Placental epithelial cell (primary cell): Measurements from ENCODE around the gene AMDHD1. TPM values are rescaled to one million over a fixed set of nuclear protein-coding genes. Genes with fewer than 3 reads are reported as not detected.

Source experiments
- total RNA-seq: library from RNA; depleted of rRNA; stranded (reverse); fragments of >200 nt; gene quantifications from 2 replicates; pipeline ENCODE4 v1.2.3, GENCODE V29; 2012

Gene AMDHD1
- 0.39 and 0.76 TPM in 2 replicates for total RNA-seq

GRCh38 chr12:95943330-95943842 lies at the start of gene AMDHD1:
Gene AMDHD1 (plus strand): TSS chr12:95943331. CDS start chr12:95943399, 68 bp downstream.

GRCh38 chr12:95942524-95943329 lies 404 bp upstream of the AMDHD1 start, which contains the start of gene CCDC38:
Gene CCDC38 (minus strand): TSS chr12:95942614. CDS start chr12:95936509, 6,105 bp downstream.

GRCh38 chr12:95996034-95996658 lies 53.0 kb downstream of the AMDHD1 start, which contains the start of gene HAL:
Gene HAL (minus strand): TSS chr12:95996344. CDS start chr12:95995910, 434 bp downstream.

Other genes starting within 250 kb of the AMDHD1 start
- 7.1 and 78.1 TPM in 2 replicates for gene NTN4, start 152.6 kb upstream of the AMDHD1 start, total RNA-seq
- gene SNRPF, start 84.4 kb upstream of the AMDHD1 start, total RNA-seq = 5.5 and 8.8 TPM in 2 replicates
- gene CCDC38, start 717 bp upstream of the AMDHD1 start, total RNA-seq = under 0.01 and 0.11 TPM in 2 replicates
- gene HAL, start 53.0 kb downstream of the AMDHD1 start, total RNA-seq = not detected in 2 replicates
- 60.9 and 70.3 TPM in 2 replicates for gene LTA4H, start 92.3 kb downstream of the AMDHD1 start, total RNA-seq